ENCODE data around the gene ID4. TPM values are rescaled to one million over a fixed set of nuclear protein-coding genes. Genes with fewer than 3 reads are reported as not detected.

Gene ID4
- total RNA-seq, 1 donor from 2014 or later = 27.8 TPM

- TF ChIP-seq, protein P1, sequence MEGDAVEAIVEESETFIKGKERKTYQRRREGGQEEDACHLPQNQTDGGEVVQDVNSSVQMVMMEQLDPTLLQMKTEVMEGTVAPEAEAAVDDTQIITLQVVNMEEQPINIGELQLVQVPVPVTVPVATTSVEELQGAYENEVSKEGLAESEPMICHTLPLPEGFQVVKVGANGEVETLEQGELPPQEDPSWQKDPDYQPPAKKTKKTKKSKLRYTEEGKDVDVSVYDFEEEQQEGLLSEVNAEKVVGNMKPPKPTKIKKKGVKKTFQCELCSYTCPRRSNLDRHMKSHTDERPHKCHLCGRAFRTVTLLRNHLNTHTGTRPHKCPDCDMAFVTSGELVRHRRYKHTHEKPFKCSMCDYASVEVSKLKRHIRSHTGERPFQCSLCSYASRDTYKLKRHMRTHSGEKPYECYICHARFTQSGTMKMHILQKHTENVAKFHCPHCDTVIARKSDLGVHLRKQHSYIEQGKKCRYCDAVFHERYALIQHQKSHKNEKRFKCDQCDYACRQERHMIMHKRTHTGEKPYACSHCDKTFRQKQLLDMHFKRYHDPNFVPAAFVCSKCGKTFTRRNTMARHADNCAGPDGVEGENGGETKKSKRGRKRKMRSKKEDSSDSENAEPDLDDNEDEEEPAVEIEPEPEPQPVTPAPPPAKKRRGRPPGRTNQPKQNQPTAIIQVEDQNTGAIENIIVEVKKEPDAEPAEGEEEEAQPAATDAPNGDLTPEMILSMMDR (IDR thresholded peaks at IDR 0.05) = no peak
- ATAC-seq (peak; percentile 74 to 86), DNase-seq (no peak)
- Histone ChIP-seq H3K4me1 (no peaks in the 10 kb centered on the region), H3K36me3 (no peaks in the 10 kb centered on the region), H3K4me3 (no peak overlapping the region), H3K27me3 (ENCODE audit: low read depth) (no peaks in the 10 kb centered on the region), H3K27ac (no peak overlapping the region), H3K9me3 (no peaks in the 10 kb centered on the region)
- intact Hi-C loops (cut with DNase I) = no loop called here
Observed at GRCh38 chr6:19879663-19880062, 42.5 kb downstream of the ID4 start.

DNA sequence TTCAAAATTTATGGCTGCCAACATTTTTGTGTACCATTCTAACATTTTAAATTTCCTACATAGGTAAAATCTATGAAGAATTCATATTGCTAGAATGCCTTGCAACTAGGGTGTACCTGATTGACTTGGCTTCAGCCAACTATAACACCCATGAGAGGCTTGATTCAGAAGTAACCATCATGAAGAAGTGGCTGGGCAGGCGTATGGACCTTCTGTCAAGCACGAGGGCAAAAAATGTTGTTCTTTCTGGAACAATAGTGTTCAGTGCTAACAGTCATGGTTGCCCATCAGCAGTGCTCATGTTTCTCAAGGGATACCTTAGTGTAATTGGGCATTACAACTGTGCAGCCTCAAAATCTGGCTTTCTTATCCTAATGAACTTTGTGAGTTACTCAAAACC lies 42.9 kb downstream of the ID4 start:
- no peak overlapping the region for H3K4me3 ChIP-seq
- no peaks in the 10 kb centered on the region for H3K36me3 ChIP-seq
- peak in 1 of 2 donors; percentile 43 for ATAC-seq
- H3K27me3 ChIP-seq (ENCODE audit: low read depth) = no peaks in the 10 kb centered on the region
- TF ChIP-seq, protein P1 (IDR thresholded peaks at IDR 0.05) = no peak
- DNase-seq = no peak
- H3K27ac ChIP-seq = no peak overlapping the region
- no peaks in the 10 kb centered on the region for H3K9me3 ChIP-seq
- intact Hi-C loops (cut with DNase I) = no loop called here
- no peaks in the 10 kb centered on the region for H3K4me1 ChIP-seq

DNA sequence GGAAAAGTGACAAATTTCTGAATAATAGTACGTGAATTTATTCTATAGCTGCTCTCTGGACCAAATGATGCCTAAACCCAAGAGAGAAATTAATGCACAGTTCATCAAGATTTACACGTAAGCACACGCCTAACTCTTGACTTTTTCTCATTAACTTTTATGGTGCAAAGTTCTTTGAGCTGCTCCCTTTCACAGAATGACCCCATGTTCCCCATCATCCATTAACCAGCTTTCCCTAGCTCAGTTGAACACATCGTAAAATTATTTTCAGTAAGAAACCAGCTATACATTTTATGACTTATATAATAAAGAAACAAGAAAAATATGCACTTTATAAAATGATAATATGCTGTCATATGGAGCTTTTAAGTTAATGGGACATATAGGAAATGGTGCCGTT lies 54.3 kb downstream of the ID4 start:
- ATAC-seq (no peak), DNase-seq (no peak)
- H3K4me3 ChIP-seq = no peak overlapping the region
- H3K4me1 ChIP-seq = no peaks in the 10 kb centered on the region
- no peaks in the 10 kb centered on the region for H3K36me3 ChIP-seq
- H3K27me3 ChIP-seq (ENCODE audit: low read depth) = no peaks in the 10 kb centered on the region
- H3K27ac ChIP-seq = no peak overlapping the region
- intact Hi-C loops (cut with DNase I) = no loop called here
- TF ChIP-seq, protein P1 (IDR thresholded peaks at IDR 0.05) = no peak
- H3K9me3 ChIP-seq = no peaks in the 10 kb centered on the region

Measured in lower lobe of right lung (tissue), 2 donors.